AG10803 (cell line): ENCODE results near the gene FRMD4A.

ENCODE experiments used
- DNase-seq: peaks from one replicate; pipeline ENCODE4 v3.0.0; 2010; ENCODE audit warnings: low read depth
- H3K4me3 ChIP-seq: 2 replicates; pipeline ENCODE4 v1.5.1; 2011; ENCODE audit warnings: mild to moderate bottlenecking, low read length, control low read depth
- CTCF ChIP-seq: conservative IDR thresholded peaks from 2 replicates; pipeline ENCODE4 v1.5.1; 2011; ENCODE audit warnings: mild to moderate bottlenecking, low read length, control low read depth, inconsistent platforms

Gene FRMD4A

GRCh38 chr10:13658871-13659685, 671.6 kb downstream of the FRMD4A start:
- no peak for TF ChIP-seq CTCF
- no peak for DNase-seq

DNA sequence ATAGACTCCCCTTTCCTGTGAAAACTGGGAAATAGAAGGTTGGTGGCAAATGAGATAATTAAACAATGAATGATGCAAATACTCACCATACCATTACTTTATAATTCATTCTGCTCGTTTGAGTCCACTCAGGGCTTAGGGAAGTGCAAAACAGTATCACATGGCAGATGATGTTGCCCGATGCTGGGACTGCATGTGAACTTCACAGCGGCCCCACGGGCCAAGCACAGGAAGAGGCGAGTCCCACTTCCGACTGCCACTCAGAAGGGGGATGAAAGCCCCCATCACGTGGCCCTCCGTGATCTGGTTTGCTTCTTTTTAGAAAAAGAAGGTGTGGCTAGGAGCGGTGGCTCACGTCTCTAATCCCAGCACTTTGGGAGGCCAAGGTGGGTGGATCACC, 672.5 kb downstream of the FRMD4A start:
- no peak for DNase-seq
- TF ChIP-seq CTCF = no peak
- no peak overlapping the region for H3K4me3 ChIP-seq

More at GRCh38 chr10:13658871-13659685, 671.6 kb downstream of the FRMD4A start:
- H3K4me3 ChIP-seq = no peak overlapping the region

- TF ChIP-seq CTCF = no peak
- no peak for DNase-seq
- no peak overlapping the region for H3K4me3 ChIP-seq
These were observed 673.5 kb downstream of the FRMD4A start for GRCh38 chr10:13657101-13657680.

DNA sequence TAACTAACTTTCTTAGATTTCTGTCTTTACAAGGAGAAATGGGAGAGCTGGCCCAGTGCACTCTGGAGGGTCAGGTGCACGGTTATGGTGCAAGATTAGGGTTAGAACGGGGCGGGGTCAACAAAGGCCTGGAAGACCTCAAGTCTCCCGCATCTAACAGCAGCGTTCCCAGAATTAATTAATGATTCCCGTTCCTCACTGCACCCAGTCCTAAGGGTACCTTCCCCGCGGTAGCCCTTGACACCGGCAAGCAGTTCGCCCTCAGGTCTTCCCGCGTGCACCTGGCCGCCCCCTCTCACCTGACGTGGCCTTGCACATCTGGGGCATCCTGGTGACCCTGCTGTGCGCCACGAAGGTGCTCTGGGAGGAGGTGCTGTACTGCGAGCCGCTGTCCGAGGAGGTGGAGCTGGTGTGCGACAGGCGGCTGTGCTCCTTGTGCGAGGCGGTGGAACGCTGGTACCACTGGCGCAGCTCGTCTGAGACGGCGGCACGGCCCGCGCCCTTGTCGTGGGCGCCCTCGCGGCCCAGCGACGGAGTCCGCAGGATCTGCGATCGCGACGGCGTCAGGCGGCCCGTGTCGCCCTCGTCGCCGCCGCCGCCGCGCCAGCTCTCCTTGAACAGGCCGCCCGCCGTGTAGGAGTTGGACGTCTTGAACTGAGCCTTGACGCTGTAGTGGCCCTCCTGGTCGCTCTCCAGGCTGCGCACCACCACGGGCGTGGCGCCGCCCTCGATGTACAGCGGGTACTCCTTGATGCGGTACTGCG, 674.2 kb downstream of the FRMD4A start:
- no peak for TF ChIP-seq CTCF
- H3K4me3 ChIP-seq = no peak overlapping the region
- DNase-seq = no peak

DNA sequence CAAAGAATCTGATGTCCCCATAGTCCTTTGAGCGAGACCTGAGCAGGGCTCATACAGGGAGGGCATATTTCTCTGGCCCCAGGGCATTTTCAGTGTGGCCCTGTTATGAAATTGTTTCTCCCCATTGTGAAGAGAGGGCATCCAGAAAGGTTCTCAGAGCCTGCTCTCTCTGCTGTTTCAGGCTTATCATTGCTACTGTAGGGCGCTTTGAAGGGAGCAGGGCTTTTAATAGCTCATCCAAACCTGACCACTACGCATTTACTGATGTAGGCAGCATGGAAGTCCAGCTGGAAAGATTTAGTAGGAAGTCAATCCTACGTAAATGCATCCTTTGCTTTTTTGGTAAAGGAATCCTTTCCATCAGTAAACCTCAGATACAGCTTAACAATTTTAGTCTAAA, 675.9 kb downstream of the FRMD4A start:
- H3K4me3 ChIP-seq = no peak overlapping the region
- TF ChIP-seq CTCF = no peak
- DNase-seq = no peak

- H3K4me3 ChIP-seq = no peak overlapping the region
- DNase-seq = no peak
- TF ChIP-seq CTCF = no peak
These were observed 676.5 kb downstream of the FRMD4A start for GRCh38 chr10:13654118-13654830.
